Measurements from ENCODE around the gene ACADL. TPM values are rescaled to one million over a fixed set of nuclear protein-coding genes. Genes with fewer than 3 reads are reported as not detected.
"Not testable (repeated sequence)": the region's sequence is repeated elsewhere in the genome, so short reads cannot be mapped to it uniquely, and the experiment has no call there.

The ACADL gene
- total and polyA plus RNA-seq, 2 of the 8 experiments (the other 6 are each of a cell fraction or from before 2014, with no cell fraction given) = 0.11 to 0.34 TPM

DNA sequence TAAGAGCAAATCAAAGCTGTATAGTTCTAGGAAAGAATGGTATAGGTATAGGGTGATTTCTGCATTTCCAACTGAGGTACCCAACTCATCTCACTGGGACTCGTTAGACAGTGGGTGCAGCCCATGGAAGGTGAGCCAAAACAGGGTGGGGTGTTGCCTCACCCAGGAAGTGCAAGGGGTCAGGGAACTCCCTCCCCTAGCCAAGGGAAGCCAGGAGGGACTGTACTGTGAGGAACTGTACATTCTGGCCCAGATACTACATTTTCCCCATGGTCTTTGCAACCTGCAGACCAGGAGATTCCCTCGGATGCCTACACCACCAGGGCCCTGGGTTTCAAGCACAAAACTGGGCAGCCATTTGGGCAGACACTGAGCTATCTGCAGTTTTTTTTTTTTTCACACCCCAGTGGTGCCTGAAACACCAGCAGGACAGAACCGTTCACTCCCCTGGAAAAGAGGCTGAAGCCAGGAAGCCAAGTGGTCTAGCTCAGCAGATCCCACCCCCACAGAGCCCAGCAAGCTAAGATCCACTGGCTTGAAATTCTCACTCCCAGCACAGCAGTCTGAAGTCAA is 44.1 kb downstream of the ACADL start:
- not testable (repeated sequence) for H2BK20ac ChIP-seq (ENCODE audit: low read length); DNase-seq (ENCODE audit: low read depth in 1 of 2, low spot score in 2 of 2); H3K27ac ChIP-seq (ENCODE audit: low read depth, low read length); H2AK5ac ChIP-seq (ENCODE audit: low read depth, low read length); H3K4ac ChIP-seq (replicated peaks; ENCODE audit: insufficient read length, low read depth, low read length); H3K9me3 ChIP-seq (ENCODE audit: insufficient read depth in 2 of 2, low read depth in 1 of 2, low read length in 1 of 2); H4K91ac ChIP-seq (replicated peaks; ENCODE audit: insufficient read length, low read length); H2BK120ac ChIP-seq (replicated peaks; ENCODE audit: low read depth, low read length); H3K14ac ChIP-seq (ENCODE audit: insufficient read length); H3K23me2 ChIP-seq (ENCODE audit: low read depth, low read length); H3K56ac ChIP-seq (replicated peaks; ENCODE audit: insufficient read length, low read depth, low read length); H3K79me2 ChIP-seq (ENCODE audit: control insufficient read depth in 1 of 2, insufficient read depth in 2 of 2, low read length in 2 of 2); H3K4me3 ChIP-seq (ENCODE audit: extremely low read depth in 1 of 4, insufficient read depth in 2 of 4, low read depth in 3 of 4, low read length in 4 of 4); H2BK12ac ChIP-seq (ENCODE audit: low read depth, low read length); H3K36me3 ChIP-seq (ENCODE audit: control insufficient read depth in 2 of 4, insufficient read depth in 4 of 4, low read length in 3 of 4); H4K20me1 ChIP-seq (replicated peaks in 1 of 2; ENCODE audit: control insufficient read depth in 1 of 2, insufficient read depth in 2 of 2, low read length in 2 of 2); H3K23ac ChIP-seq (ENCODE audit: insufficient read length); FAIRE-seq; H3K9ac ChIP-seq (replicated peaks in 1 of 4; ENCODE audit: extremely low read depth in 1 of 4, low read depth in 3 of 4, low read length in 3 of 4); H3K27me3 ChIP-seq (replicated peaks in 1 of 4; ENCODE audit: control insufficient read depth in 3 of 4, extremely low read depth in 1 of 4, insufficient read depth in 3 of 4, low read length in 3 of 4); H2AFZ ChIP-seq (ENCODE audit: low read length); H3K79me1 ChIP-seq (ENCODE audit: low read depth, low read length); H2BK15ac ChIP-seq (ENCODE audit: low read length)
- POLR2A ChIA-PET (ENCODE audit: partially characterized antibody) = interaction anchor here (0.7 to 3.0 kb wide), 3 partner anchors 10 to 99 kb away, joined by 3 to 11 read pairs (median 4); partner anchors contain the start of gene KANSL1L
- CTCF ChIA-PET (ENCODE audit: partially characterized antibody) = interaction anchor here (0.8 to 1.6 kb wide), 3 partner anchors 11 to 471 kb away, joined by 3 to 5 read pairs (median 3); no protein-coding TSS in a partner anchor
- Histone ChIP-seq H3K4me1 (replicated peaks in 1 of 4; ENCODE audit: control insufficient read depth in 3 of 4, insufficient read depth in 4 of 4, low read length in 3 of 4) (peaks cover 0 to 12% (median 10%) of the 10 kb centered on the region in 4 experiments; a peak in 6 of 7 replicates), H3K18ac (ENCODE audit: extremely low read depth, low read length) (peak overlapping the region; percentile 66; the same call in 1 of the 2 replicates), H2BK5ac (ENCODE audit: low read depth, low read length) (peak overlapping the region; percentile 60; the same call in 1 of the 2 replicates), H3K4me2 (ENCODE audit: insufficient read depth in 1 of 2, low read depth in 2 of 2, low read length in 2 of 2) (0 out of 4 replicates have a peak overlapping the region, but pooled peaks have one; percentile 6 to 33), H4K5ac (ENCODE audit: insufficient read length, low read depth, low read length) (peak overlapping the region; percentile 38), H4K8ac (ENCODE audit: extremely low read depth, insufficient read depth, low read length) (peak overlapping the region; percentile 85; the same call in 1 of the 2 replicates)
- WGBS, 2 experiments (ENCODE audit: extremely low coverage in 1 of 2, insufficient coverage in 1 of 2, insufficient read length in 1 of 2, insufficient replicate concordance in 2 of 2, low coverage in 1 of 2, low lambda C conversion rate in 2 of 2, missing lambda C conversion rate in 1 of 2) = 89% methylated on average over 3 of the region's 3 CpGs; no CpG with 5 or more reads in 1 of the 2 experiments

Data from H1 (cell line).